GM12864 (cell line): ENCODE data around the gene CHST12.
"Not testable (repeated sequence)": the region's sequence is repeated elsewhere in the genome, so short reads cannot be mapped to it uniquely, and the experiment has no call there.

Source experiments
- DNase-seq: peaks from one replicate; pipeline ENCODE4 v3.0.0-alpha.2; 2011; ENCODE audit warnings: low read depth
- H3K4me3 ChIP-seq: 2 replicates; pipeline ENCODE4 v1.5.1; 2011; ENCODE audit warnings: mild to moderate bottlenecking, low read depth, low read length, control low read depth
- CTCF ChIP-seq: IDR thresholded peaks from 2 replicates; pipeline ENCODE4 v1.5.1; 2011; ENCODE audit warnings: low read depth, mild to moderate bottlenecking, moderate library complexity, low read length, control low read depth, inconsistent platforms; ENCODE audit errors: missing control alignments

The CHST12 gene

GRCh38 chr7:2371329-2371728, 32.1 kb upstream of the CHST12 start:
- no peak for DNase-seq
- no peak for TF ChIP-seq CTCF
- H3K4me3 ChIP-seq = no peak overlapping the region

GRCh38 chr7:2372724-2373123, 30.7 kb upstream of the CHST12 start:
- H3K4me3 ChIP-seq = no peak overlapping the region
- DNase-seq = no peak
- no peak for TF ChIP-seq CTCF

GRCh38 chr7:2373124-2373556, 30.3 kb upstream of the CHST12 start:
- H3K4me3 ChIP-seq = no peak overlapping the region
- DNase-seq = no peak
- no peak for TF ChIP-seq CTCF

- no peak for DNase-seq
- no peak overlapping the region for H3K4me3 ChIP-seq
- TF ChIP-seq CTCF = no peak
Measured at GRCh38 chr7:2373646-2374045, 29.8 kb upstream of the CHST12 start.

GRCh38 chr7:2374401-2374800, 29.0 kb upstream of the CHST12 start:
- no peak for DNase-seq
- no peak for TF ChIP-seq CTCF
- H3K4me3 ChIP-seq = no peak overlapping the region

GRCh38 chr7:2374830-2375728, 28.3 kb upstream of the CHST12 start:
- DNase-seq = no peak
- H3K4me3 ChIP-seq = no peak overlapping the region
- TF ChIP-seq CTCF = no peak

GRCh38 chr7:2376351-2377154, 26.9 kb upstream of the CHST12 start:
- no peak overlapping the region for H3K4me3 ChIP-seq
- DNase-seq = no peak
- TF ChIP-seq CTCF = no peak

- not testable (repeated sequence) for DNase-seq, H3K4me3 ChIP-seq
Measured at GRCh38 chr7:2377492-2377891, 25.9 kb upstream of the CHST12 start.

- not testable (repeated sequence) for H3K4me3 ChIP-seq, DNase-seq
Measured at GRCh38 chr7:2378125-2378524, 25.3 kb upstream of the CHST12 start.
